OCI-M2 (cell line): ENCODE data around the gene ROBO2.

ENCODE experiments used
- DNase-seq: peaks from one replicate; lab custom pipeline; 2025; ENCODE audit not compliant: unreplicated experiment; lab: John Stamatoyannopoulos, UW

ROBO2 gene

DNA sequence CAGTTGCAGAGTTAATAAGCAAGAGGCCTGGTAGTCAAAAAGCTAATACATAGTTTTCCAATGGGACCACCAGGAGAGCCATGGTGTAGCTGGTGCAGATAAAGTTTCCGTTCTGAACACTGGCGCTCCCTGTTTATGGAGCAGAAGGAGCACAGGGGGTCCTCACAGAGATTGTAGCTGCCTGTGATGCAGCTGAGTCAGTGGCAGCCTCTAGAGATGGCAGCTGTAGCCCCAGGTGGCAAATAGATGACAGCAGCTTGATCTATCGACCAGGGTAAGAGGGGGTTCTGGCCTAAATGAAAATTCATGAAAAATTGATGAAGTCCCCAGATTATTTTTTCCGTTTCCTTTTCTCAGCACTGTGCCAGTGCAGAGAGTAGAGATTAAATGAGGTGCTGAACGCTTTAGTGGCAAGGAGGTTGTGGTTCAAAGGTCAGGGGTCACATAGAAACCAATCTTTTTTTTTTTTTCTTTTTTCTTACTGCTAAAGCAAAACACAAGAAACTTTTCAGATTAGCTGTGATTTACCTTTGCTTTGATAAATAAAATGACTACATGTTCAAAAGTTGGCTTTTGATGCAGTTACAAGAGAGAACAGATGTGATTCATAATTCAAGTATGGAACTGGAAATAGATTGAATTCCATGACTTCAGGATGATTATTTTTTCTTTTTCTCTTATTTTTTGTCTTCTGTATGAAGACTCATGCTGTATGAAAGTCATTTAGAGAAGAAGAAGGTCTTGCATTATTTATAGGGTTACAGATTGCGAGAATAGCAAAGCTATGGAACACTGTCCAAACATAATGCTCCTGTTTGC, 63.3 kb downstream of the ROBO2 start:
- DNase-seq, result no peak

- no peak for DNase-seq
Observed at GRCh38 chr3:77122652-77123051, 82.8 kb downstream of the ROBO2 start.

- DNase-seq, result no peak
Observed at GRCh38 chr3:77125966-77126365, 86.1 kb downstream of the ROBO2 start.

GRCh38 chr3:77134769-77135168, 94.9 kb downstream of the ROBO2 start:
- no peak for DNase-seq

DNA sequence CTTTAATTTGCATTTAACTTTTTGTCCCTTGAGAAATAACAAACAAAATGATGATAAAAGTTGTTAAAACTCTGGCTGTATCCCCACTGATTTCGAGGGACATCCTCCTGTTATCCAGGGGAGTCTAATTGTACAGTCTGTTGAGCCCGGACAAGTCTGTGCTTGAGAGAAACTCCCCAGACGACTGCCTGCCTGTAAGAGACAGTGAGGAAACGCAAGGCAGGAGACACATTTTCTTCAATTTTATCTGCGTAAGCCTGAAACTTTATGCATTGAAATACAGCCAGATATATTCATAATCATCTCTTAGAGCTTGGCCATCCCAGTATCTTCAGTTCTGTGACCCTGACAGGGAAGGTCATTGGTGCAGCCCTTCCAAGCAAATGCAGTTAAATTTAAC, 97.7 kb downstream of the ROBO2 start:
- no peak for DNase-seq

GRCh38 chr3:77139624-77140023, 99.7 kb downstream of the ROBO2 start:
- DNase-seq, result no peak

DNA sequence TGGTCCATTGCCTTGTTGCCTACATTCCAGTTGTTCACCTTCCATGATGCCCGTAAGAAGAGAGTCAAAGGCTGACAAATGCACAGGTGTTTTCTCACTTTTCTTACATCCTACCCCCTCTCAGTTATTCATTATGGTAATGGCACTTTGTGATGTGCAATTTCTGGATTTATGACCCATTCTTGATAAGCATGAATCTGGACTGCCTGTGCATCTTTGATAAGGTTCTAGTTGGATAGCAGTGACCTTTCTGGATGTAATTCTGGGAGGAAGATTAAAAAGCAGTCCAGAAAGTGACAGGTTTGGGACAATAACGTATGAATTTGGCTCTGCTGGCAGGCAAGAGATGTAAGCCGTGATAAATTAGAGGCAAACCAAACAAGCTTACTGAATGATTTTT, 101.5 kb downstream of the ROBO2 start:
- no peak for DNase-seq

DNA sequence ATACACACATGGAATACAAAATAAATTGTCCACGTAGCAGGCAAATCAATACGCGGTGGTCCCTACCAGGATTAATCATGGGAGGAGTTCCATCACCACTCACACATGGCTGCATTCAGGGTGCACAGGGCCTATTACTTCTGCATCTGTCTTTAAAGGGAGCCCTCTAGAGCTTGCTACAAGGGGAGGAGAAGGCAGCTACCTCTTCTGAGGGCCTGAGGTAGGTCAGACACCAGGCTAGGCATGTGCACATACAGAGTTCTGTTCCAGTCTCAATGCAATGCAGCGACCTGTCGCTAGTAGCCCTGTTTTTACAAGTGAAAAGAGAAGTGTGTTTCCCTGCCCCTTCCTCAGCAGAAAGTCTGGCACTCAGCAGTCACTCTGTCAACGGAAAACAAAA, 102.7 kb downstream of the ROBO2 start:
- DNase-seq, result no peak

- DNase-seq, result no peak
Observed at GRCh38 chr3:77146004-77146403, 106.1 kb downstream of the ROBO2 start.

GRCh38 chr3:77147836-77148578, 108.1 kb downstream of the ROBO2 start:
- DNase-seq, result no peak

- DNase-seq, result no peak
Observed at GRCh38 chr3:77149382-77149781, 109.5 kb downstream of the ROBO2 start.

DNA sequence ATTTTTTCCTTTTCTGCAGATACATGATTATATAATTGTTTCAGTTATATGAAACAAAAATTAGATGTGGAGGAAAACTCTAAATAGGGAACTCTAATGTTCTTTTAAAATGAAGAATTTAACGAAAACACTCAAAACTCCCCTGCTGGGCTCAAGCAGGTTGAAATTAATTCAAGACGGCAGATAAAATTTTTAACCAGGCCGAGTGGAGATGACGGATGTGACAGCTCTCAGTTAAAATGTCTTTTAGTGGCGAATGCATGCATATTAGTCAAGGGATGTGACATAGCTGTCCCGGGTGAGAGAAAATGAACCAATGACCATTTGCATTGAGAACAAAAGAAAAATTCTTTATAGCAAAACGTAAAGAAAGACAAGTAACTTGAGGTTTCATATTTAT, 110.1 kb downstream of the ROBO2 start:
- DNase-seq, result no peak

DNA sequence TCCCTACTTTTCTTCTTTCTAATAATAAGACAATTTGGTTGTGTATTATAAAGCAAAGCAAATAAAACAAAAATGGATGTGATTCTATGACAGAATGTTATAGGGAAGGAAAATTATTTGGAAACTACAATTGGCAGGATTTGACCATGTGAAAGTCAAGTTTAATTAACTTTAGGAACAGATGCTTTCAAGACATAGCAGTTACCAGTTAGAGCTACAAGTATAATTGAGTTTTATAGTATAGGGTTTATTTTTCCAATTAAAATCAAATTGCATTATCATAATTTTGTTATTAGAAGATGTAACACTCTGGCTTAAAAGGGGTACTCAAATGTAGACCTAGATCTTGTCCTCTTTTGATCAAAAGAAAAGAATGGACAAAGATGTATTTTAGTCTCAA, 110.9 kb downstream of the ROBO2 start:
- no peak for DNase-seq

DNA sequence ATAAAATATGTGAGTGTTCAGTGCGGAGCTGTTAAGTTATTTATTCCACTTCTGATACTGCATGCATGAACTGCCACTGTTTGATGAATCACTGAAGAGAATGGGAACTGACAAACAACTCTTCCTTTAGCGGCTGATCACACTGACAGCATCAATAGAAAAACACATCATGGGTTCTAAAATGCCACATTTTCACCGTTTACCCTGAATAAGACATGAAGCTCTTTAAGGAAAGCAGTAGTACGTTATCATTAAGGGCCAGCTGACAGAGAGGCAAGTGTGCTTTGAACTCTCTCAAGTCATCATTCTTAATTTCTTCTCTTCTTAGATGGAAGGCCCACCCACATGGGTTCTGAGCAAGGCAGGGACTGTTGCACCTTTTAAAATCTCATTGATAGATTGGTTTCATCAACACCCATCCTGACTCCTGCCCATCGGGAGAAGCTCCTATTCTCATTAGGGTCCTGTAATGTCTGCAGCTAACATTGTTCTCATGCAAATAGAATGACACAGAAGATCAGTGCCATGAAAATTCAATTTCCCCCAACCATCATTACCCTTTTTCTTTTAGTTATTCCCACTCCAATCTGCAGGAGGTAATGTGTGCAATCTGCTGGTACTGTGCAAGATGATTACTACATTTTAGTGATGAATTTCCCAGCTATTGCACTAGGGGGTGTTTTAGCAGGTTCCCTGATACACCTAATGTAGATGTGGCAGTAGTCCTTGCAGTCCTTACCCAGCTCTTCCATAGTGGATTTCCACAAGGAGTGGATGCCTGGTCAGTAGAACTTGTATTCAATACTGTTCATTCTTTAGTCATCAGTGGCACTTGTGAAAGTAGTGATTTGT, 119.1 kb downstream of the ROBO2 start:
- DNase-seq, result no peak

GRCh38 chr3:77160931-77161497, 121.1 kb downstream of the ROBO2 start:
- DNase-seq, result no peak

- no peak for DNase-seq
Observed at GRCh38 chr3:77169823-77170222, 129.9 kb downstream of the ROBO2 start.

DNA sequence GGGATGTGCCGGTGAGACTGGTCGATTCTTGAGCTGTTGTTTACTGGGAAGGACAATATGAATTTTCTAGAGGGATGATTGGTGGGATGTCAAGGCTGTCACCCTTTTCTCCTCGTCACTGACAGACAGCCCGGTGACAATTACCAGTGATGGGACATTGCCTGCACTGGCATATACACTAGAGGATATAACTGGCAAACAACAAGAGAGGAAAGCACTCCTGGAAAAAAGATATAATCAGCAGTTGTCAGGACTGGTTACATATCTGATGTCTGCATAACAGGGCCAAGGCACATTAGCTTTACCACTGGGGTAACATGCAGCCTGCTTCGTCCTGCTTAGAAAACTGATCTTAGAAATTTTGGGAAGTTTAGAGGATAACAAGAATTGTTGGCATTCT, 131.1 kb downstream of the ROBO2 start:
- DNase-seq, result no peak

DNA sequence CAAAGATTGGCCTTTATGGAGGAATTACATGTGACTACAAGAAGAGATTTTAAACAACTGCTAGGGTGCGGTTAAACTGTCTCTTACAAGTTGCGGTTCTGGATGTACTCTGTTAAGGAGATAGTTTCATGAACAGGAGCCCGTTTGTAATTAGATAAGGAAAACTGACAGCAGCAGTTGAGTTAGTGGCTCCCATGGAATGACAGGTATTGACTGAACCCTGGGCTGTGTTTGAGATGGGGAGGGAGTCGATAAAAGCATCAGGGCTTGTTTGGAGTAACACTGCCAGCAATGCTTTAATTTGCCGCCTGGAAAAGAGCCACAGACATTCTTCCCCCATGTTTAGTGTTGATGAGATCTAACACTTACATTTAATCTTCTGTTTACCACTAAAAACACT, 139.9 kb downstream of the ROBO2 start:
- DNase-seq, result peak; percentile 60

DNA sequence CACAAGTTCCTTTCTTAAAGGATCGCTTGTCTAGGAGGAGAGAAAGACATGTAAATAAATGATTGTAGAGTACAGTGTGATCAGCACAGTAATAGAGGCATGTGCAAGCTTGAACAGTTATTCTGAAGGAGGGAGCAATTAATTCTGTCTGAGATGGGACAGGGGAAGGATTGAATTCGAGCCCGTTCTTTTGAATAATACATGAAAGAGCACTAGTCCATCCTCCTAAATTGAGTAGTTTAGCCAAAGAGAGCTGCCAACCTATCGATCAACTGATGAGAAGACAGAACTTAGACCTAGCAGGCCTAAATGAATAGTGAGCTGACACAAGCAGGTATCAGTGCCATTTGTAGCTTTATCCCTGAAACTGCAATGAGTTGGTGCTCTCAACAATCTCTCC, 142.4 kb downstream of the ROBO2 start:
- no peak for DNase-seq

- no peak for DNase-seq
Observed at GRCh38 chr3:77186319-77186718, 146.4 kb downstream of the ROBO2 start.

DNA sequence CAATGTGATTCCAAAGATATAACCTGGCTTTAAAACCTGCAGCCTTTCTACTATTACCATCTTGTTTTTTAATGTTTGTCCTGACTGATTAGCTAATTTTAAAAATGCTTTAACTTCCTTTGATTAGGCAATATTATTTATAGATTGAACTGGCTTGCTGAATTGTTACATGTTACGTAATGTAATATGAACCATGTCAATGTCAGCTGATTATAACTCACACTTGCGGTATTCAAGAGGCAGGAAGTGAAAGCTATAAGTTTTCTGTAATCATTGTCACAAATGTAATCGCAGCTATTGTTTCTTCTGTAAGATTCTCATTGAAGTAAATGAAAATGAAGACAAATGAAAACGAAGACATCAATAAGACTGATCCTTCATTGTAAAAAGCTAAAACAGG, 146.8 kb downstream of the ROBO2 start:
- DNase-seq, result no peak
